Measurements from ENCODE around the gene CACNA1G. TPM values are rescaled to one million over a fixed set of nuclear protein-coding genes. Genes with fewer than 3 reads are reported as not detected.
A peak's percentile ranks its signal among the peaks of the same experiment; 100 is the strongest.

Gene CACNA1G
- total RNA-seq (2014; rRNA removed; shearing (Covaris generic)) (0.13 and 0.97 TPM in 2 replicates), polyA plus RNA-seq (2016; fragmentation: Nextera tagmentation; extraction: Ambion mirVana) (0.06 and 0.16 TPM in 2 replicates)

GRCh38 chr17:50560185-50560824, at the start of gene CACNA1G:
CACNA1G (plus strand) TSS chr17:50560715; CDS start chr17:50561460, 745 bp downstream.
- in situ Hi-C loops (cut with MboI), result no loop called here
- H3K4me1 ChIP-seq (ENCODE audit: insufficient read depth), result peaks cover 10% of the 10 kb centered on the region
- 1 to 4% methylated on average over 36 to 39 of the region's 56 CpGs for WGBS, 2 experiments (ENCODE audit: low coverage in 1 of 2, low lambda C conversion rate in 2 of 2, missing lambda C conversion rate in 2 of 2)

GRCh38 chr17:50511058-50511457, 49.5 kb upstream of the CACNA1G start:
- no peak overlapping the region for H3K9ac ChIP-seq
- H3K9me2 ChIP-seq (ENCODE audit: insufficient read depth), result no peaks in the 10 kb centered on the region
- H4K20me1 ChIP-seq (ENCODE audit: insufficient read depth), result no peaks in the 10 kb centered on the region
- in situ Hi-C loops (cut with MboI), result loop anchor here (25.0 kb wide), 1 partner anchor 451 kb away; no protein-coding TSS in a partner anchor
- H3K9me3 ChIP-seq (ENCODE audit: low read depth), result no peaks in the 10 kb centered on the region
- no peaks in the 10 kb centered on the region for H3K36me3 ChIP-seq (ENCODE audit: low read depth)
- no peaks in the 10 kb centered on the region for H3F3A ChIP-seq (ENCODE audit: insufficient read depth)
- no peak overlapping the region for H3K27ac ChIP-seq
- H3K27me3 ChIP-seq (replicated peaks; ENCODE audit: insufficient read depth), result no peaks in the 10 kb centered on the region
- 28 to 46% methylated on average over 3 of the region's 3 CpGs for WGBS, 2 experiments (ENCODE audit: low coverage in 1 of 2, low lambda C conversion rate in 2 of 2, missing lambda C conversion rate in 2 of 2)
- no peak overlapping the region for H3K4me2 ChIP-seq (ENCODE audit: unreplicated experiment)
- peak; percentile 42 for DNase-seq
- peaks cover 11% of the 10 kb centered on the region; the same call in 1 of the 2 replicates for H3K4me1 ChIP-seq (ENCODE audit: insufficient read depth)
- no peaks in the 10 kb centered on the region for H3K79me2 ChIP-seq (ENCODE audit: insufficient read depth)
- H3K4me3 ChIP-seq, result no peak overlapping the region
- H2AFZ ChIP-seq, result no peak overlapping the region
- no peak for TF ChIP-seq EZH2 (IDR thresholded peaks at IDR 0.05; ENCODE audit: insufficient read depth, poor library complexity, severe bottlenecking)
- no peak for TF ChIP-seq EZH2phosphoT487 (IDR thresholded peaks at IDR 0.05; ENCODE audit: insufficient read depth, low read depth)

More at GRCh38 chr17:50560185-50560824, at the start of gene CACNA1G:
- DNase-seq, result peak; percentile 95
- peaks cover 6% of the 10 kb centered on the region for H3K27me3 ChIP-seq (replicated peaks; ENCODE audit: insufficient read depth)
- no peaks in the 10 kb centered on the region for H3K9me3 ChIP-seq (ENCODE audit: low read depth)
- no peaks in the 10 kb centered on the region for H3K79me2 ChIP-seq (ENCODE audit: insufficient read depth)
- H3F3A ChIP-seq (ENCODE audit: insufficient read depth), result peaks cover 10% of the 10 kb centered on the region
- H3K4me3 ChIP-seq, result peak within 1 kb of the TSS; percentile 74
- 0 out of 2 replicates have a peak within 1 kb of the TSS, but pooled peaks have one; percentile 36 for H3K9ac ChIP-seq
- H2AFZ ChIP-seq, result peak within 1 kb of the TSS; percentile 86
- H3K9me2 ChIP-seq (ENCODE audit: insufficient read depth), result no peaks in the 10 kb centered on the region
- H3K27ac ChIP-seq, result no peak within 1 kb of the TSS
- peak within 1 kb of the TSS; percentile 91 for H3K4me2 ChIP-seq (ENCODE audit: unreplicated experiment)
- no peak for TF ChIP-seq EZH2phosphoT487 (IDR thresholded peaks at IDR 0.05; ENCODE audit: insufficient read depth, low read depth)
- no peaks in the 10 kb centered on the region for H4K20me1 ChIP-seq (ENCODE audit: insufficient read depth)
- H3K36me3 ChIP-seq (ENCODE audit: low read depth), result no peaks in the 10 kb centered on the region

GRCh38 chr17:50513495-50513894, 47.0 kb upstream of the CACNA1G start:
- Histone ChIP-seq H3K9ac (no peak overlapping the region), H3K79me2 (ENCODE audit: insufficient read depth) (no peaks in the 10 kb centered on the region), H3F3A (ENCODE audit: insufficient read depth) (no peaks in the 10 kb centered on the region), H3K4me3 (no peak overlapping the region), H2AFZ (no peak overlapping the region), H3K4me1 (ENCODE audit: insufficient read depth) (peaks cover 11% of the 10 kb centered on the region; the same call in 1 of the 2 replicates), H3K9me3 (ENCODE audit: low read depth) (no peaks in the 10 kb centered on the region), H3K27me3 (replicated peaks; ENCODE audit: insufficient read depth) (no peaks in the 10 kb centered on the region), H3K4me2 (ENCODE audit: unreplicated experiment) (no peak overlapping the region), H3K27ac (no peak overlapping the region), H3K36me3 (ENCODE audit: low read depth) (no peaks in the 10 kb centered on the region), H4K20me1 (ENCODE audit: insufficient read depth) (no peaks in the 10 kb centered on the region), H3K9me2 (ENCODE audit: insufficient read depth) (no peaks in the 10 kb centered on the region)
- TF ChIP-seq EZH2phosphoT487 (IDR thresholded peaks at IDR 0.05; ENCODE audit: insufficient read depth, low read depth) (no peak), EZH2 (IDR thresholded peaks at IDR 0.05; ENCODE audit: insufficient read depth, poor library complexity, severe bottlenecking) (no peak)
- whole genome bisulfite sequencing, 2 experiments (ENCODE audit: low coverage in 1 of 2, low lambda C conversion rate in 2 of 2, missing lambda C conversion rate in 2 of 2), result 28 to 33% methylated on average over 4 of the region's 4 CpGs
- in situ Hi-C loops (cut with MboI), result loop anchor here (25.0 kb wide), 1 partner anchor 449 kb away; no protein-coding TSS in a partner anchor
- no peak for DNase-seq

- DNase-seq, result no peak
- Histone ChIP-seq H3K9me2 (ENCODE audit: insufficient read depth) (no peaks in the 10 kb centered on the region), H3K9ac (no peak overlapping the region), H3K4me3 (no peak overlapping the region), H3K27me3 (replicated peaks; ENCODE audit: insufficient read depth) (no peaks in the 10 kb centered on the region), H3K4me2 (ENCODE audit: unreplicated experiment) (no peak overlapping the region), H3K27ac (no peak overlapping the region), H4K20me1 (ENCODE audit: insufficient read depth) (no peaks in the 10 kb centered on the region), H3K79me2 (ENCODE audit: insufficient read depth) (no peaks in the 10 kb centered on the region), H3F3A (ENCODE audit: insufficient read depth) (no peaks in the 10 kb centered on the region), H2AFZ (no peak overlapping the region), H3K36me3 (ENCODE audit: low read depth) (no peaks in the 10 kb centered on the region), H3K4me1 (ENCODE audit: insufficient read depth) (peaks cover 11% of the 10 kb centered on the region; the same call in 1 of the 2 replicates), H3K9me3 (ENCODE audit: low read depth) (no peaks in the 10 kb centered on the region)
- WGBS, 2 experiments (ENCODE audit: low coverage in 1 of 2, low lambda C conversion rate in 2 of 2, missing lambda C conversion rate in 2 of 2), result 82 to 87% methylated on average over 3 of the region's 3 CpGs
- in situ Hi-C loops (cut with MboI), result loop anchor here (25.0 kb wide), 1 partner anchor 448 kb away; no protein-coding TSS in a partner anchor
- TF ChIP-seq EZH2 (IDR thresholded peaks at IDR 0.05; ENCODE audit: insufficient read depth, poor library complexity, severe bottlenecking) (no peak), EZH2phosphoT487 (IDR thresholded peaks at IDR 0.05; ENCODE audit: insufficient read depth, low read depth) (no peak)
Observed at GRCh38 chr17:50514388-50514787, 46.1 kb upstream of the CACNA1G start.
